Spleen (tissue), 11 donors: ENCODE data around the gene APBB3. TPM values are rescaled to one million over a fixed set of nuclear protein-coding genes. Genes with fewer than 3 reads are reported as not detected.
A peak's percentile ranks its signal among the peaks of the same experiment; 100 is the strongest.

ENCODE experiments used
- DNase-seq: peaks from one replicate; pipeline ENCODE4 v3.0.0-alpha.2; 2020
- H3K27ac ChIP-seq, 8 donors: fragments of 200-600 bp; sonication (generic) in 7 of 8; 1 replicate in 4 of 8; 2 replicates in 4 of 8; pipeline versions ENCODE4 v1.5.0 to v1.8.0; 2016 to 2021; ENCODE audit warnings: inconsistent platforms in 4 of 8, mild to moderate bottlenecking in 4 of 8, moderate library complexity in 1 of 8
- H3K27me3 ChIP-seq, 7 donors: fragments of 200-600 bp; sonication (generic) in 6 of 7; replicated peaks in 1 of 7; 1 replicate in 4 of 7; 2 replicates in 3 of 7; pipeline versions ENCODE4 v1.5.0 to v1.8.0; 2016 to 2021; ENCODE audit warnings: inconsistent platforms in 3 of 7, mild to moderate bottlenecking in 1 of 7
- H3K36me3 ChIP-seq, 6 donors: fragments of 200-600 bp; sonication (generic) in 5 of 6; 1 replicate in 4 of 6; 2 replicates in 2 of 6; pipeline versions ENCODE4 v1.5.0 to v1.8.0; 2016 to 2021; ENCODE audit warnings: inconsistent platforms in 2 of 6
- H3K4me1 ChIP-seq, 6 donors: fragments of 200-600 bp; sonication (generic) in 5 of 6; 1 replicate in 3 of 6; 2 replicates in 3 of 6; pipeline versions ENCODE4 v1.5.0 to v1.8.0; 2016 to 2021; ENCODE audit warnings: inconsistent platforms in 3 of 6
- H3K4me3 ChIP-seq, 8 donors: fragments of 200-600 bp; sonication (generic) in 7 of 8; 1 replicate in 4 of 8; 2 replicates in 4 of 8; pipeline versions ENCODE4 v1.5.0 to v1.8.0; 2016 to 2021; ENCODE audit warnings: inconsistent platforms in 4 of 8, mild to moderate bottlenecking in 4 of 8, moderate library complexity in 2 of 8
- H3K9me3 ChIP-seq, 8 donors: fragments of 200-600 bp; sonication (generic) in 7 of 8; 1 replicate in 4 of 8; 2 replicates in 4 of 8; pipeline versions ENCODE4 v1.5.0 to v1.8.0; 2016 to 2021; ENCODE audit warnings: inconsistent platforms in 4 of 8
- POLR2A ChIP-seq, 3 donors: fragments of 450-650 bp; IDR thresholded peaks; one replicate each; pipeline ENCODE4 v1.5.1; 2017; ENCODE audit warnings: antibody characterized with exemption in 3 of 3, mild to moderate bottlenecking in 1 of 3
- POLR2AphosphoS5 ChIP-seq, 3 donors: sonication (generic); formaldehyde crosslinking; IDR thresholded peaks; one replicate each; pipeline ENCODE4 v1.5.1; 2017; ENCODE audit warnings: antibody characterized with exemption in 3 of 3
- WGBS, 5 donors: extraction: QIAGEN DNeasy Blood & Tissue Kit in 3 of 5; methylation state at CpG; one replicate each; pipeline versions ENCODE4 v1.1.5 to v1.1.7; 2013 to 2018; 5-methylcytosine and 5-hydroxymethylcytosine counted together
- intact Hi-C: fragments of 100-400 bp; cut with DNase I; formaldehyde crosslinking; loops from one replicate; pipeline ENCODE4 v1.15.0; 2023; ENCODE audit warnings: low total_unique reads
- polyA plus RNA-seq, 3 donors: library from polyadenylated mRNA; stranded (reverse); fragments of 200-250 nt; gene quantifications; one replicate each; pipeline ENCODE4 v1.2.1, GENCODE V29; 2013
- total RNA-seq, 7 donors: library from RNA; depleted of rRNA in 3 of 7; stranded (reverse); fragments of >200 nt in 3 of 7; fragmentation: NEBNext Ultra II Directional in 4 of 7; extraction: Animal tissue kit (Norgen Biotek cat#: 25700) in 4 of 7; gene quantifications; one replicate each; pipeline versions ENCODE4 v1.1.0 to v1.2.1, GENCODE V29; 2016 to 2021
- TF ChIP-seq, protein P1 (sequence below), 11 experiments: fragments of 200-600 bp in 7 of 11; fragments of 450-650 bp in 4 of 11; sonication (generic) in 4 of 11; IDR thresholded peaks in 8 of 11; conservative IDR thresholded peaks in 3 of 11; 1 replicate in 7 of 11; 2 replicates in 4 of 11; pipeline versions ENCODE4 v1.4.0 to v1.8.0; 2016 to 2021; ENCODE audit warnings: antibody characterized with exemption in 11 of 11, inconsistent platforms in 4 of 11, mild to moderate bottlenecking in 1 of 11
- donor health status: healthy with polysubstance abuse.
- donor health status: DM: no; HTN: no; CAD: no; lungs with moderate emphysema.
- donor health status: DM: no; HTN: no; CAD: no.
- donor health status: Bipolar disorder and iron deficiency.
- donor health status: healthy.
- donor health status: DM: no; HTN: no; CAD: no.
- donor health status: DM: yes; HTN: yes; CAD: no.

APBB3 gene
- total and polyA plus RNA-seq, 10 donors = 26.0 to 57.8 (median 41.9) TPM

DNA sequence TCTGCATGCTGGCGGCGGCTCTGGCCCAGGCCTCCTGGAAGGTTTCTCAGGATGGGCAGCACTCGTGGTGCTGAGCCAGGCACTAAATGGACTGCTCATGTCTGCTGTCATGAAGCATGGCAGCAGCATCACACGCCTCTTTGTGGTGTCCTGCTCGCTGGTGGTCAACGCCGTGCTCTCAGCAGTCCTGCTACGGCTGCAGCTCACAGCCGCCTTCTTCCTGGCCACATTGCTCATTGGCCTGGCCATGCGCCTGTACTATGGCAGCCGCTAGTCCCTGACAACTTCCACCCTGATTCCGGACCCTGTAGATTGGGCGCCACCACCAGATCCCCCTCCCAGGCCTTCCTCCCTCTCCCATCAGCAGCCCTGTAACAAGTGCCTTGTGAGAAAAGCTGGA is 3.5 kb upstream of the APBB3 start:
- intact Hi-C loops = loop anchor here (5.0 kb wide), 1 partner anchor 69 kb away; the partner anchor contains the start of gene TMCO6
- Histone ChIP-seq H3K27ac (peak overlapping the region in 3 of 8 donors; percentile 76 to 85 (median 81)), H3K4me3 (no peak overlapping the region), H3K27me3 (no peaks in the 10 kb centered on the region), H3K9me3 (no peaks in the 10 kb centered on the region), H3K4me1 (peaks cover 29 to 85% (median 63%) of the 10 kb centered on the region in 6 donors), H3K36me3 (peaks cover 0 to 50% (median 30%) of the 10 kb centered on the region in 6 donors)
- no peak for DNase-seq
- no peak for TF ChIP-seq POLR2AphosphoS5 (IDR thresholded peaks at IDR 0.05)
- 95 to 99% (median 97%) methylated on average over 13 of the region's 13 CpGs for WGBS, 5 donors

DNA sequence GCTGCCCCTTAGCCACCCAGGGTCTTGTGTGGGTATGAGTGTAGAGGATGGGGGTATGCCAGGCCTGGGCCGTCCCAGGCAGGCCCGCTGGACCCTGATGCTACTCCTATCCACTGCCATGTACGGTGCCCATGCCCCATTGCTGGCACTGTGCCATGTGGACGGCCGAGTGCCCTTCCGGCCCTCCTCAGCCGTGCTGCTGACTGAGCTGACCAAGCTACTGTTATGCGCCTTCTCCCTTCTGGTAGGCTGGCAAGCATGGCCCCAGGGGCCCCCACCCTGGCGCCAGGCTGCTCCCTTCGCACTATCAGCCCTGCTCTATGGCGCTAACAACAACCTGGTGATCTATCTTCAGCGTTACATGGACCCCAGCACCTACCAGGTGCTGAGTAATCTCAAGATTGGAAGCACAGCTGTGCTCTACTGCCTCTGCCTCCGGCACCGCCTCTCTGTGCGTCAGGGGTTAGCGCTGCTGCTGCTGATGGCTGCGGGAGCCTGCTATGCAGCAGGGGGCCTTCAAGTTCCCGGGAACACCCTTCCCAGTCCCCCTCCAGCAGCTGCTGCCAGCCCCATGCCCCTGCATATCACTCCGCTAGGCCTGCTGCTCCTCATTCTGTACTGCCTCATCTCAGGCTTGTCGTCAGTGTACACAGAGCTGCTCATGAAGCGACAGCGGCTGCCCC is 2.9 kb upstream of the APBB3 start:
- H3K27me3 ChIP-seq = no peaks in the 10 kb centered on the region
- intact Hi-C loops = loop anchor here (5.0 kb wide), 1 partner anchor 70 kb away; the partner anchor contains the start of gene TMCO6
- no peak for DNase-seq
- peaks cover 32 to 90% (median 69%) of the 10 kb centered on the region in 6 donors for H3K4me1 ChIP-seq
- no peaks in the 10 kb centered on the region for H3K9me3 ChIP-seq
- H3K27ac ChIP-seq = peak overlapping the region in 2 of 8 donors; percentile 81 to 85
- TF ChIP-seq, protein P1, sequence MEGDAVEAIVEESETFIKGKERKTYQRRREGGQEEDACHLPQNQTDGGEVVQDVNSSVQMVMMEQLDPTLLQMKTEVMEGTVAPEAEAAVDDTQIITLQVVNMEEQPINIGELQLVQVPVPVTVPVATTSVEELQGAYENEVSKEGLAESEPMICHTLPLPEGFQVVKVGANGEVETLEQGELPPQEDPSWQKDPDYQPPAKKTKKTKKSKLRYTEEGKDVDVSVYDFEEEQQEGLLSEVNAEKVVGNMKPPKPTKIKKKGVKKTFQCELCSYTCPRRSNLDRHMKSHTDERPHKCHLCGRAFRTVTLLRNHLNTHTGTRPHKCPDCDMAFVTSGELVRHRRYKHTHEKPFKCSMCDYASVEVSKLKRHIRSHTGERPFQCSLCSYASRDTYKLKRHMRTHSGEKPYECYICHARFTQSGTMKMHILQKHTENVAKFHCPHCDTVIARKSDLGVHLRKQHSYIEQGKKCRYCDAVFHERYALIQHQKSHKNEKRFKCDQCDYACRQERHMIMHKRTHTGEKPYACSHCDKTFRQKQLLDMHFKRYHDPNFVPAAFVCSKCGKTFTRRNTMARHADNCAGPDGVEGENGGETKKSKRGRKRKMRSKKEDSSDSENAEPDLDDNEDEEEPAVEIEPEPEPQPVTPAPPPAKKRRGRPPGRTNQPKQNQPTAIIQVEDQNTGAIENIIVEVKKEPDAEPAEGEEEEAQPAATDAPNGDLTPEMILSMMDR (IDR thresholded peaks at IDR 0.05 in 8 of 11, conservative IDR thresholded peaks at IDR 0.05 in 3 of 11) = no peak
- TF ChIP-seq POLR2AphosphoS5 (IDR thresholded peaks at IDR 0.05) = peak in 1 of 3 donors; percentile 34
- 87 to 94% (median 93%) methylated on average over 17 to 22 of the region's 22 CpGs for WGBS, 5 donors
- H3K36me3 ChIP-seq = peaks cover 0 to 51% (median 30%) of the 10 kb centered on the region in 6 donors
- H3K4me3 ChIP-seq = no peak overlapping the region

DNA sequence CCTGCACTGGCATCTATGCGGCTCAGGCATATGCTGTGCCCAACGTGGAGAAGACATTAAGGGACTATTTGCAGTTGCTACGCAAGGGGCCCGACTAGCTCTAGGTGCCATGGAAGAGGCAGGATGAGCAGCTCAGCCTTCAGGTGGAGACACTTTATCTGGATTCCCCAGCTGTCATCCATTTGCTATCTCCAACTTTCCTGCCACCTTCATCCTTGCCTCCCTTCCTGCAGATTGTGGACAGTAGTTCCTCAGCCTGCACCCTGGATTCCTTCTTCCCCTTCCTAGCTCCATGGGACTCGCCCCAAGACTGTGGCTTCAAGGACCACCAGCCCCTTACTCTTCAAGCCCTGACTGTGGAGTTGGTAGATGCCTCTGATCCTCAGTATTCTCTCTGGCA is 2.3 kb upstream of the APBB3 start:
- Histone ChIP-seq H3K4me3 (no peak overlapping the region), H3K27ac (peak overlapping the region in 1 of 8 donors; percentile 85), H3K9me3 (no peaks in the 10 kb centered on the region), H3K4me1 (peaks cover 32 to 90% (median 69%) of the 10 kb centered on the region in 6 donors), H3K27me3 (no peaks in the 10 kb centered on the region), H3K36me3 (peaks cover 0 to 56% (median 30%) of the 10 kb centered on the region in 6 donors)
- no peak for DNase-seq
- intact Hi-C loops = loop anchor here (5.0 kb wide), 1 partner anchor 71 kb away; the partner anchor contains the start of gene TMCO6
- TF ChIP-seq POLR2A (IDR thresholded peaks at IDR 0.05) (no peak), POLR2AphosphoS5 (IDR thresholded peaks at IDR 0.05) (no peak)
- TF ChIP-seq, protein P1 (IDR thresholded peaks at IDR 0.05 in 8 of 11, conservative IDR thresholded peaks at IDR 0.05 in 3 of 11) = no peak
- WGBS, 5 donors = 83 to 100% (median 94%) methylated on average over 3 to 5 of the region's 5 CpGs

DNA sequence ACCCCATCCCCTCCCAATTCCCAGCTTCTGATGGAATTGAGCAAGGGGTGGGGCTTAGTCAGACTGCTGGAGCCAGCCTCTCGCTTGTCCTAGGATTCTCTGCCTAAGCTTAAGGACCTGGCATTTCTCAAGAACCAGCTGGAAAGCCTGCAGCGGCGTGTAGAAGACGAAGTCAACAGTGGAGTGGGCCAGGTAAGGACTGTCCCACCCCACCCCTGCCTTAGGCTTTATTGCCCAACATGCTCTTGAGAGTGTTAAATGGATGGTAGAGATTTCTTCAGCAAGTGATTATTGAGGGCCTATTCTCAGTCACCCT is 1.3 kb upstream of the APBB3 start:
- 81 to 91% (median 90%) methylated on average over 4 of the region's 4 CpGs for WGBS, 5 donors
- intact Hi-C loops = loop anchor here (5.0 kb wide), 1 partner anchor 72 kb away; the partner anchor contains the start of gene TMCO6
- Histone ChIP-seq H3K4me3 (peak overlapping the region in 5 of 8 donors; percentile 58 to 92 (median 66)), H3K4me1 (peaks cover 32 to 89% (median 69%) of the 10 kb centered on the region in 6 donors), H3K36me3 (peaks cover 0 to 56% (median 30%) of the 10 kb centered on the region in 6 donors), H3K27me3 (no peaks in the 10 kb centered on the region), H3K27ac (peak overlapping the region in 6 of 8 donors; percentile 92 to 99 (median 97)), H3K9me3 (no peaks in the 10 kb centered on the region)
- DNase-seq = no peak
- TF ChIP-seq, protein P1 (IDR thresholded peaks at IDR 0.05 in 8 of 11, conservative IDR thresholded peaks at IDR 0.05 in 3 of 11) = no peak
